ENCODE data around the gene EFCC1.

EFCC1 gene, protein sequence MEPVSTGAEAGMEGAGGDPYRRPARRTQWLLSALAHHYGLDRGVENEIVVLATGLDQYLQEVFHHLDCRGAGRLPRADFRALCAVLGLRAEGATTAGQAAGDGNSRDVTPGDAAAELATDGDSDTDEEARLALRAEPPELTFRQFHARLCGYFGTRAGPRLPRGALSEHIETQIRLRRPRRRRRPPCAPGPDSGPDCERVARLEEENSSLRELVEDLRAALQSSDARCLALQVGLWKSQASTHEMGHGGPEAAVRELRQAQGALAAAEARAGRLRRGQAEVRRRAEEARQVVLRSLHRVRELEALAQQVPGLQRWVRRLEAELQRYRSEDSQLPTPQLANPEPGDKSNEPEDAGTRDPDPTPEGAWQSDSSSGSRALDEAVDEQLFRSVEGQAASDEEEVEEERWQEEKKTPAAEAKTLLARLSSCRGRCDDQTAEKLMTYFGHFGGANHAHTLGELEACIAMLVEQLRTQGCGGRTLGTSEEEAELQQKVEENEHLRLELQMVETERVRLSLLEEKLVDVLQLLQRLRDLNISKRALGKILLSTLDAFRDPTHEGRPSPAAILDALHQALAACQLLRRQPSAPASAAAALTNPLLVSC

GRCh38 chr3:129001101-129001805 is at the start of gene EFCC1:
Gene EFCC1, plus strand, starts transcription at chr3:129001304. Its CDS starts 325 bp downstream, at chr3:129001629.
- no peak within 1 kb of the TSS; the same call in 1 of the 2 replicates for H3K4me3 ChIP-seq (replicated peaks; ENCODE audit: low read depth, low read length)
- TF ChIP-seq CTCF (IDR thresholded peaks at IDR 0.05; ENCODE audit: insufficient read depth, low read length, poor library complexity, severe bottlenecking) = no peak
- H3K27me3 ChIP-seq (replicated peaks; ENCODE audit: control insufficient read depth, insufficient read depth, low read length) = peaks cover 2% of the 10 kb centered on the region
- no peak for DNase-seq (ENCODE audit: extremely low read depth, insufficient read length)
- H3K36me3 ChIP-seq (ENCODE audit: control insufficient read depth, insufficient read depth, low read length) = no peaks in the 10 kb centered on the region

- TF ChIP-seq CTCF (IDR thresholded peaks at IDR 0.05; ENCODE audit: insufficient read depth, low read length, poor library complexity, severe bottlenecking) = no peak
- DNase-seq (ENCODE audit: extremely low read depth, insufficient read length) = no peak
Observed at GRCh38 chr3:128956440-128956839, 44.7 kb upstream of the EFCC1 start.

DNA sequence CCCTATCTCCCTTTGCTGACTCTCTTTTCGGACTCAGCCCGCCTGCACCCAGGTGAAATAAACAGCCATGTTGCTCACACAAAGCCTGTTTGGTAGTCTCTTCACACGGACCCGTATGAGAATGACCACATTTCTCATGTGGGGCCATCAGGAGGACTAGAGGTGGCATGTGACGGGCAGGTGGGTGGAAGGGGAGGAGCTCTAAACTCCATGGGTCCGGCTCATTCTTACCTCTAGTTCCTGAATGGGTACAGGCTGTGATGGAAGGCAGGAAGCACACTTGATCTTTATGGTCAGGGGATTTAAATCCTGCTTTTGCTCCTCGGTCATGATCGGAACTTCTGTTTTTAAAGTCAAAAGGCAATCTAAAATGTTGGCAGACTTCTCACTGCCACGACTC is 35.8 kb upstream of the EFCC1 start:
- no peak for TF ChIP-seq CTCF (IDR thresholded peaks at IDR 0.05; ENCODE audit: insufficient read depth, low read length, poor library complexity, severe bottlenecking)
- H3K36me3 ChIP-seq (ENCODE audit: control insufficient read depth, insufficient read depth, low read length) = no peaks in the 10 kb centered on the region
- DNase-seq (ENCODE audit: extremely low read depth, insufficient read length) = no peak

More at GRCh38 chr3:128956440-128956839, 44.7 kb upstream of the EFCC1 start:
- Histone ChIP-seq H3K27me3 (replicated peaks; ENCODE audit: control insufficient read depth, insufficient read depth, low read length) (no peaks in the 10 kb centered on the region), H3K4me3 (replicated peaks; ENCODE audit: low read depth, low read length) (no peak overlapping the region), H3K36me3 (ENCODE audit: control insufficient read depth, insufficient read depth, low read length) (no peaks in the 10 kb centered on the region)

DNA sequence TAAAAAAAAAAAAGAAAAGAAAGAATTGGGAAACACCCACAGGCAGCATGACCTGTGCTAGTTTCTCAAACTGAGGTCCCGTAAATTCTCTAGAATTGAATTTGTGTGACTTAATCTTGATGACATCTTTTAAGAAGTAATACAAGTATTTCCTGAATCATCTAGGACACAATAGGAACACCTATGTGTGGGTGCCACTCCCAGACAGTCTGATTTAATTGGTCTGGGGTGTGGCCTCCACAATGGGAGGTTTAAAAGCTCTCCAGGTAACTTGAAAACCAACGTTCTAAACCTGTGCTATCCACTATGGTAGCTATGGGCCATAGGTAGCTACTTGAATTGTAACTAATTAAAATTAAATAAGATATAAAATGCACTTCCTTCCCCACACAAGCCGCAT is 35.3 kb upstream of the EFCC1 start:
- Histone ChIP-seq H3K4me3 (replicated peaks; ENCODE audit: low read depth, low read length) (no peak overlapping the region), H3K36me3 (ENCODE audit: control insufficient read depth, insufficient read depth, low read length) (no peaks in the 10 kb centered on the region), H3K27me3 (replicated peaks; ENCODE audit: control insufficient read depth, insufficient read depth, low read length) (no peaks in the 10 kb centered on the region)
- no peak for TF ChIP-seq CTCF (IDR thresholded peaks at IDR 0.05; ENCODE audit: insufficient read depth, low read length, poor library complexity, severe bottlenecking)
- no peak for DNase-seq (ENCODE audit: extremely low read depth, insufficient read length)

More for the DNA sequence above, 35.8 kb upstream of the EFCC1 start:
- no peaks in the 10 kb centered on the region for H3K27me3 ChIP-seq (replicated peaks; ENCODE audit: control insufficient read depth, insufficient read depth, low read length)
- no peak overlapping the region for H3K4me3 ChIP-seq (replicated peaks; ENCODE audit: low read depth, low read length)

- no peak for DNase-seq (ENCODE audit: extremely low read depth, insufficient read length)
- H3K36me3 ChIP-seq (ENCODE audit: control insufficient read depth, insufficient read depth, low read length) = no peaks in the 10 kb centered on the region
- H3K4me3 ChIP-seq (replicated peaks; ENCODE audit: low read depth, low read length) = no peak overlapping the region
- no peaks in the 10 kb centered on the region for H3K27me3 ChIP-seq (replicated peaks; ENCODE audit: control insufficient read depth, insufficient read depth, low read length)
- no peak for TF ChIP-seq CTCF (IDR thresholded peaks at IDR 0.05; ENCODE audit: insufficient read depth, low read length, poor library complexity, severe bottlenecking)
Observed at GRCh38 chr3:128967748-128968355, 33.3 kb upstream of the EFCC1 start.

All from GM06990 (cell line).